22Rv1 (cell line): Measurements from ENCODE around the gene SH3RF1.

Source experiments
- CTCF ChIP-seq: fragments of 450-650 bp; IDR thresholded peaks from 2 replicates; pipeline ENCODE4 v1.5.1; 2017; ENCODE audit warnings: mild to moderate bottlenecking
- ZFX ChIP-seq: fragments of 450-650 bp; IDR thresholded peaks from 2 replicates; pipeline ENCODE4 v1.6.1; 2017; ENCODE audit warnings: antibody characterized with exemption, borderline replicate concordance

- TF ChIP-seq CTCF (no peak), ZFX (no peak)
Measured at GRCh38 chr4:169100670-169101101, 170.1 kb downstream of the SH3RF1 start.
